Measurements from ENCODE around the gene HOXD9. TPM values are rescaled to one million over a fixed set of nuclear protein-coding genes. Genes with fewer than 3 reads are reported as not detected.
A peak's percentile ranks its signal among the peaks of the same experiment; 100 is the strongest.

Gene HOXD9
- total RNA-seq, 1 donor from 2014 or later = not detected

DNA sequence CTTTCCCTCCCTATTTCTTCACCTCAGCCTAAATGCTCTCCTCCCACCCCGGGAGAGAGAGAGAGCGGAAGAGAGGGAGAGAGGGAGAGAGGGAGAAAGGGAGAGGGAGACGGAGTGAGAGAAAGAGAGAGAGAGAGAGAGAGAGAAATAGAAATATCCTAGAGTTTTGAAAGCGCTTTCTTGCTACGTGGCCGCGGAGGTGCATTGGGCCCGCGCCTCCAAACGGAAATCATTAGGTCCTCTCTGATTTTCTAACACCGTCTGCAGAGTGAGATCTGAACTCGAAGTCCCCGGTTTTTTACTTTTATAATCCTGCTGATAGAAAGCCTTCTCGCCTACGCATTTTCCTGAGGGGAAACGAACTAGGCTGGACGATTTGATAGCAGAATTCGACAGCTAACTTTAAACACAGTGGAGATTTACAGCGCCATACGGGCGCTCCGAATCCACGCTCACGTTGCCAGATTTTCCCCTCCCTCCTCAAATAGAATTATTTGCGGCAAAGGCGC lies 37.9 kb upstream of the HOXD9 start:
- no peak for TF ChIP-seq CTCF (IDR thresholded peaks at IDR 0.05)
- Mint-ChIP-seq H3K36me3 (ENCODE audit: low read depth) (peaks cover 2% of the 10 kb centered on the region), H3K27me3 (ENCODE audit: low read depth) (peaks cover 81% of the 10 kb centered on the region), H3K9me3 (ENCODE audit: low read depth) (no peaks in the 10 kb centered on the region), H3K27ac (ENCODE audit: unreplicated experiment) (no peak overlapping the region), H3K4me1 (ENCODE audit: low read depth) (peaks cover 27% of the 10 kb centered on the region), H3K4me3 (ENCODE audit: unreplicated experiment) (no peak overlapping the region)
- no peak for DNase-seq (ENCODE audit: low spot score)

GRCh38 chr2:176085120-176085788 lies 37.3 kb upstream of the HOXD9 start:
- Mint-ChIP-seq H3K27ac (ENCODE audit: unreplicated experiment) (no peak overlapping the region), H3K4me3 (ENCODE audit: unreplicated experiment) (no peak overlapping the region), H3K9me3 (ENCODE audit: low read depth) (no peaks in the 10 kb centered on the region), H3K36me3 (ENCODE audit: low read depth) (peaks cover 2% of the 10 kb centered on the region), H3K27me3 (ENCODE audit: low read depth) (peaks cover 87% of the 10 kb centered on the region), H3K4me1 (ENCODE audit: low read depth) (peaks cover 27% of the 10 kb centered on the region)
- TF ChIP-seq CTCF (IDR thresholded peaks at IDR 0.05) = no peak
- DNase-seq (ENCODE audit: low spot score) = no peak

DNA sequence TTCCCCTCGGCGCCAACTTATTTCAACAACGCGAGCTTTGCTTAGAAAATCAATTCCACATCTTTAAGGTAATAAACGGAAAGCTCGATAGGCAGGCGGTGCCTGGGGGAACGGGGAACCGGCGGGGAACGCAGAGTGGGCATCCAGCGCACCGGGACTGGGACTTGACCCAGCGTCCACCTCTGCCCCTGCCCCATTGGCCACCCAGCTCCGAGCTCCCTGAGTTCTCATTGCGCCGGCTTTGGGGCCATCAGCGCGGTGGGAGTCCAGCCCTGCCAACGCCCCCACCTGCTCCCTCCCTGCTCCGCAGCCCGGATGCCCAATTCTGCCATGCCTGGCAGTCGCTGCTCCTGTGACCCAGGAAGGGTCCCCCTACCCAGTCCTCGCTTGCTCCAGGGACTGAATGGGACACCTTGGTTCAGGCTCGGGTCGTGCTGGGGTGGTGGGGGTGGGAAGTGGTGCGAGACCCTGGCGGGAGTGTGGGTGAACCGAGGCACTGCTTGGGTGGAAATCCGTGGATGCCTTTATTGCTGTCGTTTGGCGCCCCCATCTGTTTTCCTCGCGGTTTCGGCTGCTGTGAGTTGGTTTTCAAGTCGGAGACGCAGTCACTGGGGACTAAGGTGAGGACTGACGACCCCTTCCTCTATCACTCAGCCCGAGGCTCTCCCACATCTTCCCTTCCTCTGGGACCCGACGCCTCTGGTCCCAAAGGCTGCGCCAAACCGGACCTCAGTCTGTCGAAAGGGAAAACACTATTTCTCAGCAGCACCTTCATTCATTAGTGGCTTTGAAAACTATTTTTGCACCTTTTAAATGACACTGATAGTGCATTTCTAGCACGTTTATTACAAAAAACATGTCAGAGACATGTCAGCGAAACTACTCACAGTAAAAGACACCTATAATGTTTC lies 36.4 kb upstream of the HOXD9 start:
- DNase-seq (ENCODE audit: low spot score) = no peak

GRCh38 chr2:176087330-176088047 lies 35.0 kb upstream of the HOXD9 start:
- no peak for TF ChIP-seq CTCF (IDR thresholded peaks at IDR 0.05)
- peaks cover 92% of the 10 kb centered on the region for H3K27me3 Mint-ChIP-seq (ENCODE audit: low read depth)
- no peak for DNase-seq (ENCODE audit: low spot score)
- no peaks in the 10 kb centered on the region for H3K36me3 Mint-ChIP-seq (ENCODE audit: low read depth)
- peak overlapping the region; percentile 75 for H3K4me3 Mint-ChIP-seq (ENCODE audit: unreplicated experiment)
- H3K27ac Mint-ChIP-seq (ENCODE audit: unreplicated experiment) = no peak overlapping the region
- H3K4me1 Mint-ChIP-seq (ENCODE audit: low read depth) = peaks cover 29% of the 10 kb centered on the region
- no peaks in the 10 kb centered on the region for H3K9me3 Mint-ChIP-seq (ENCODE audit: low read depth)

More for the DNA sequence above, 36.4 kb upstream of the HOXD9 start:
- Mint-ChIP-seq H3K27me3 (ENCODE audit: low read depth) (peaks cover 91% of the 10 kb centered on the region), H3K27ac (ENCODE audit: unreplicated experiment) (no peak overlapping the region), H3K36me3 (ENCODE audit: low read depth) (peaks cover under 1% of the 10 kb centered on the region), H3K4me3 (ENCODE audit: unreplicated experiment) (no peak overlapping the region), H3K9me3 (ENCODE audit: low read depth) (no peaks in the 10 kb centered on the region), H3K4me1 (ENCODE audit: low read depth) (peaks cover 23% of the 10 kb centered on the region)
- TF ChIP-seq CTCF (IDR thresholded peaks at IDR 0.05) = peak; percentile 80

Measured in chondrocyte (in vitro differentiated cells).